Suprapubic skin (tissue), 4 donors: ENCODE data around the gene TSHZ2. TPM values are rescaled to one million over a fixed set of nuclear protein-coding genes. Genes with fewer than 3 reads are reported as not detected.

Experiments
- DNase-seq, 2 donors: peaks; one replicate each; pipeline ENCODE4 v3.0.0-alpha.2; 2019; ENCODE audit warnings: low spot score in 2 of 2
- H3K27ac ChIP-seq: fragments of 200-600 bp; sonication (generic); one replicate; pipeline ENCODE4 v1.5.1; 2019
- H3K27me3 ChIP-seq: fragments of 200-600 bp; sonication (generic); one replicate; pipeline ENCODE4 v1.5.1; 2019
- H3K36me3 ChIP-seq: fragments of 200-600 bp; sonication (generic); one replicate; pipeline ENCODE4 v1.5.1; 2019
- H3K4me1 ChIP-seq: fragments of 200-600 bp; sonication (generic); one replicate; pipeline ENCODE4 v1.5.1; 2019
- H3K4me3 ChIP-seq: fragments of 200-600 bp; sonication (generic); one replicate; pipeline ENCODE4 v1.5.1; 2019; ENCODE audit warnings: mild to moderate bottlenecking
- H3K9me3 ChIP-seq: fragments of 200-600 bp; sonication (generic); one replicate; pipeline ENCODE4 v1.5.1; 2019
- CTCF ChIP-seq, 2 donors: fragments of 200-600 bp in 1 of 2; fragments of 450-650 bp in 1 of 2; sonication (generic) in 1 of 2; IDR thresholded peaks; one replicate each; pipeline ENCODE4 v1.5.1; 2016 to 2019; ENCODE audit warnings: antibody characterized with exemption in 2 of 2, mild to moderate bottlenecking in 1 of 2, moderate library complexity in 1 of 2
- EP300 ChIP-seq: sonication (generic); formaldehyde crosslinking; IDR thresholded peaks from one replicate; pipeline ENCODE4 v1.6.1; 2017; ENCODE audit warnings: antibody characterized with exemption
- POLR2A ChIP-seq, 2 donors: fragments of 450-650 bp; IDR thresholded peaks; one replicate each; pipeline ENCODE4 v1.6.1; 2017; ENCODE audit warnings: antibody characterized with exemption in 2 of 2, mild to moderate bottlenecking in 2 of 2, moderate library complexity in 2 of 2
- POLR2AphosphoS5 ChIP-seq, 3 donors: sonication (generic); formaldehyde crosslinking; IDR thresholded peaks; one replicate each; pipeline ENCODE4 v1.6.1; 2017; ENCODE audit warnings: antibody characterized with exemption in 3 of 3
- WGBS: methylation state at CpG from one replicate; pipeline ENCODE4 v1.1.5; 2018; 5-methylcytosine and 5-hydroxymethylcytosine counted together
- total RNA-seq, 4 donors: library from RNA; depleted of rRNA; stranded (reverse); fragments of >200 nt; gene quantifications; one replicate each; pipeline ENCODE4 v1.1.0, GENCODE V29; 2016

TSHZ2 gene
- total RNA-seq, 4 donors from 2014 or later: 10.2 to 24.7 (median 19.2) TPM

- DNase-seq: no peak
- TF ChIP-seq POLR2A (IDR thresholded peaks at IDR 0.05) (no peak), POLR2AphosphoS5 (IDR thresholded peaks at IDR 0.05) (no peak), CTCF (IDR thresholded peaks at IDR 0.05) (no peak), EP300 (no peak)
- Histone ChIP-seq H3K27ac (no peak overlapping the region), H3K36me3 (no peaks in the 10 kb centered on the region), H3K9me3 (no peaks in the 10 kb centered on the region), H3K4me3 (no peak overlapping the region), H3K27me3 (no peaks in the 10 kb centered on the region), H3K4me1 (no peaks in the 10 kb centered on the region)
- WGBS: 85% methylated on average over 2 of the region's 2 CpGs
Observed at GRCh38 chr20:53349730-53350129, 377.6 kb downstream of the TSHZ2 start.

GRCh38 chr20:53352727-53353440 is 380.7 kb downstream of the TSHZ2 start:
- Histone ChIP-seq H3K9me3 (no peaks in the 10 kb centered on the region), H3K27ac (no peak overlapping the region), H3K36me3 (no peaks in the 10 kb centered on the region), H3K4me3 (no peak overlapping the region), H3K4me1 (no peaks in the 10 kb centered on the region), H3K27me3 (no peaks in the 10 kb centered on the region)
- DNase-seq: no peak
- no peak for TF ChIP-seq POLR2A (IDR thresholded peaks at IDR 0.05)
- TF ChIP-seq CTCF (IDR thresholded peaks at IDR 0.05): no peak
- no peak for TF ChIP-seq POLR2AphosphoS5 (IDR thresholded peaks at IDR 0.05)
- no peak for TF ChIP-seq EP300
- WGBS: 89% methylated on average over 6 of the region's 6 CpGs

GRCh38 chr20:53354314-53354713 is 382.2 kb downstream of the TSHZ2 start:
- 88% methylated on average over 1 of the region's 1 CpG for WGBS
- Histone ChIP-seq H3K4me3 (no peak overlapping the region), H3K4me1 (no peaks in the 10 kb centered on the region), H3K9me3 (no peaks in the 10 kb centered on the region), H3K27ac (no peak overlapping the region), H3K27me3 (no peaks in the 10 kb centered on the region), H3K36me3 (no peaks in the 10 kb centered on the region)
- TF ChIP-seq EP300: no peak
- no peak for TF ChIP-seq POLR2AphosphoS5 (IDR thresholded peaks at IDR 0.05)
- TF ChIP-seq POLR2A (IDR thresholded peaks at IDR 0.05): no peak
- no peak for TF ChIP-seq CTCF (IDR thresholded peaks at IDR 0.05)
- DNase-seq: no peak

GRCh38 chr20:53355790-53356189 is 383.6 kb downstream of the TSHZ2 start:
- H3K4me3 ChIP-seq: no peak overlapping the region
- H3K9me3 ChIP-seq: no peaks in the 10 kb centered on the region
- H3K27me3 ChIP-seq: no peaks in the 10 kb centered on the region
- H3K27ac ChIP-seq: no peak overlapping the region
- DNase-seq: no peak
- WGBS: 94% methylated on average over 2 of the region's 2 CpGs
- no peaks in the 10 kb centered on the region for H3K4me1 ChIP-seq
- no peak for TF ChIP-seq EP300
- no peak for TF ChIP-seq POLR2A (IDR thresholded peaks at IDR 0.05)
- TF ChIP-seq POLR2AphosphoS5 (IDR thresholded peaks at IDR 0.05): no peak
- no peak for TF ChIP-seq CTCF (IDR thresholded peaks at IDR 0.05)
- no peaks in the 10 kb centered on the region for H3K36me3 ChIP-seq

- Histone ChIP-seq H3K4me1 (peaks cover 4% of the 10 kb centered on the region), H3K9me3 (no peaks in the 10 kb centered on the region), H3K36me3 (no peaks in the 10 kb centered on the region), H3K27ac (no peak overlapping the region), H3K27me3 (no peaks in the 10 kb centered on the region), H3K4me3 (no peak overlapping the region)
- 59% methylated on average over 7 of the region's 7 CpGs for WGBS
- no peak for DNase-seq
- no peak for TF ChIP-seq POLR2A (IDR thresholded peaks at IDR 0.05)
- no peak for TF ChIP-seq POLR2AphosphoS5 (IDR thresholded peaks at IDR 0.05)
- no peak for TF ChIP-seq CTCF (IDR thresholded peaks at IDR 0.05)
- no peak for TF ChIP-seq EP300
Observed at GRCh38 chr20:53359425-53359824, 387.3 kb downstream of the TSHZ2 start.
